CD1c-positive myeloid dendritic cell (primary cell): ENCODE data around the gene RALB.
"Not testable (repeated sequence)": the region's sequence is repeated elsewhere in the genome, so short reads cannot be mapped to it uniquely, and the experiment has no call there.

Experiments
- DNase-seq: peaks from one replicate; pipeline ENCODE4 v3.0.0-alpha.2; 2016; ENCODE audit errors: extremely low spot score

RALB gene

DNA sequence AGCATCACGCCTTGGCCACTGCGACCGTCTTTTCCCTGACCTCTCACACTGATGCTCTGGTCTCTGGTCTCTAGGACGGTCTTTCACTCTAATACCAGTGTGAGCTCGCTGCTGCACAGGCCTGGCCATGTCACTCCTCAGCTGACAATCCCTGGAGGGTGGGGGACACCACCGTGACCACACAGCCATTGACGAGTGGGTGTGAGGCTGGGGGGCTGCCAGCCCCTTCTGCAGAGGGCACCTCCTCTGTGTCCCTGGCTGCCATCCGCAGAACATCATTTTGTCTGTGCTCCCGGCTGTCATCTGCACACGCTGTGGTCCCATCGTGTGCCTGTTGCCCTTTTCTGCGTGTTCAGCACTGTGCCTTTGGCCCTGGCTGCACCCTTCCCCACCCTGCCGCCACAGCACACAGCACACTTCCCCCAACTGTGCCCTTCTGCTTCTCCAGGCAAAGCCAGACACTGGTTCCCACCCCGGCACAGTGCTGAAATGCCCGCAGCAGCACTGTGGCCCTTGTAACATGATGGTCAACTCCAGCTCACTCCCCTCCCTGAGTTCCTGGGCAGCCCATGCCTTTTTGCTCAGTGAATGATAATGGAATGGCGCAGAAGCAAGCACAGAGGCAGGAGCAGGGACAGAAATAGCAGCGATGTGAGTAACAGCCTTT, 62.8 kb downstream of the RALB start:
- DNase-seq = no peak

DNA sequence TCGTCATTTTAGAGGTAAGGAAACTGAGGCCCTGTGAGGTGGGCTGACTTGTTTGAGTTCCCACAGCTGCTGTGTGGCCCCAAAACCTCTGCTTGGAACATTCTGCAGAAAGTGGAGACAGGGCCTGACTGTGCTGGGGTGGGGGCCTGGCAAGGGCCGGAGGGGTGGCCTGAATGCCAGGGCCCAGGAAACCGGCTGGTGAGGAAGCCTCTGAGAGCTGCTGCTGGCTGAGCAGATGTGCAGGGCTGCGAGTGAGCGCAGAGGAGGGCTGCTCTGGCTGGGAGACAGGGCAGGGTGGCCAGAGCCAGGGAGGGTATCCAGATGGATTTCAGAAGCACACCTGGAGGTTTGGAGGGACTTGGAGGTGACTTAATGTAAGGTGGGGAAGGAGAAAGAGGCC, 63.4 kb downstream of the RALB start:
- no peak for DNase-seq

DNA sequence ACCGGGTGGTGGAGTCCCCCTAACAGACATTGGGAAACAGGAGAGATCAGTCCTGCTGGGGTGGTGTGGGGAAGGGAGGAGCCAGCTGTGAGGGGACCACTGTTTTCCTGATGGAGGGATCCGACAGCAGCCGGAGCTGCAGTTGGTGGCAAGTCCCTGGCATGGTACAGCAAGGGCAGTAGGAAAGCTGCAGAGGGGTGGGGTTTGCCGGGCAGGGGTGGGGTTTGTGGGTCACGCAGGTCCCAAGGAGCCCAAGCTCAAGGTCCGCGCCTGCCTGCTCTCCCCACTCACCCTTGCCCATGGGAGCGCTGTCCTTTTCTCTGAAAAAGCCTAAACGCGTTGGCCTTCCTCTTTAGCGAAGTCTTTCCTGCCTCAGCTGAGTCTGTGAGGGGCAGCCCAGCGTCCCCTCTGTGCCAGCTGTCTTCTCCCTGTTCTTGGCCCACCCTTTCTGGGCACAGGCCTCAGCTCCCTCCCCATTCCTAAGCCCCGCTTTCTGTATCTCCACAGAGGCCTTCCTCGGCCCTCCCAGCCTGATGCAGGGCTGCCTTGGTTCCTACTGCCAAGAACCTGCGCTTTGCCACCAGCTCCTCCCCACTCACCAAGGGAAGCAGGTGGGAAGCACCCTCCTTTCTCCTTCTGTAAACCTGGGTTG, 64.0 kb downstream of the RALB start:
- DNase-seq = no peak

DNA sequence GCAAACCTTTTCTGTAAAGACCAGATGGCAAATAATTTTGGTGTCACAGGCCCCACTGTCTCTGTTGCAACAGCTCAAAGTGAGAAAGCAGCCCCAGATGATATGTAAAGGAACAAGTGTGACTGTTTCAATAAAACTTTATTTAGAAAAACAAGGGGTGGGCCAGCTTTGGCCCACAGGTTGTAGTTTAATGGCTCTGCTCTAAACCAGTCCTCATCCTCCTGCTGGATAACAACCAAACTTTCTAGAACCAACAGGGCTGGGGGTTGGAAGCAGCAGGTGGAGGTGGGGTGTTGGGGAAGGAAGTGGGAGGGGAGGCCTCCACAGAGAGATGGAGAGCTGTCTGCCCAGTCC, 64.5 kb downstream of the RALB start:
- no peak for DNase-seq

DNA sequence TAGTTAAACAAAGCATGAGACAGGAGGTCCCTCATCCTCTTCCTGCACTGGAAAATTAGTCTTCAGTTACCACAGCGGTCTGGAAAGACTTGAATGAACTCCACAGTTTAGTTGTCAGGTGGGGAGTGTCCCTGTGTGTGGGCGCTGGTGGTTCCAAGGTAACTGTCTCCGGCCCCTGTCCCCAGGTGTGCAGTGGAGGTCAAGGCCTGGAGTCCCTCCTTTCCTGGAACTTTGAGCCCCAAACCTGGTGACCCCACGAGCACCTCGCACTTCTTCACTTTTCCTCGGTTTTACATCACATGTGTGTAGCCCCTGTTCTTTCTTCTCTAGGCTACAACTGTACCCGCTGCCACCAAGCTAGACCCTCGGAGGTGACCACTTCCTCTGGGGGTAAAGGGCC, 65.3 kb downstream of the RALB start:
- no peak for DNase-seq

DNA sequence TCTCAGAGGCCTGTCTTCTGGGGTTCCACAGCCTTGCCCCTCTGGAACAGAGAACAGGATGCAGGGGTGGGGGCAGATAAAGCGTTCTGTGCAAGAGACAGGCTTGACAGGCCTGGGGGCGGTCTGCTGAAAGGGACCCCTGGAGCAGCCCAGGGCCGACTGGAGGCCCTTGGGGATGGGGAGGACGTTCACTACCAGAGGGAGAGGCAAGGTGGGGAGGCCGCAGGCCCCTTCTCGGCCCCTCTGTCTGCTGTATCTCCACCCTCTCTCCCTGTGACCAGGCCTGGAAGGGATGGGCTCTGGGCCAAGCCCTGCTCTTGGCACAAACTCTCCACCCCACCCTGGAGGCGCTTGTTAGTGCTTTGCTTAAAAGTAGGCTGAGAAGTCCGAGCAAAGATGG, 66.0 kb downstream of the RALB start:
- no peak for DNase-seq

DNA sequence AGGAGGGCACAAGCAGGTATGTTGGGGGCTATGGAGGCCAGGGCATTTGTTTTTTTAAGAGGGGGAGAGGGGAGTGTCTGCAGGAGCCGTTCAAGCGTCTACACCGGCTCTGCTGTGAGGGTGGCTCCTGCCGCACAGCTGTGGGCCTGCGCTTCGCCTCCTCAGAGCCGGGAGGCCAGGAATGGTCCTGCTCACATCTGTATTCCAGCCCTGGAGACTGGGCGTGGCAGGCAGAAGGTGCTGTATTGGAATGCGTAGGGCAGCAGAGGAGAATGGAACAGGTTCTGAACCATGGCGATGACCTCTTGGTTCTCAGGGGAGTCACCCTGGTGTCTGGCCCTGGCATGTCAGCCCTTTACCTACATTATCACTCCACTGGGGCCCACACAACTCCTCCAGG, 66.5 kb downstream of the RALB start:
- no peak for DNase-seq

DNA sequence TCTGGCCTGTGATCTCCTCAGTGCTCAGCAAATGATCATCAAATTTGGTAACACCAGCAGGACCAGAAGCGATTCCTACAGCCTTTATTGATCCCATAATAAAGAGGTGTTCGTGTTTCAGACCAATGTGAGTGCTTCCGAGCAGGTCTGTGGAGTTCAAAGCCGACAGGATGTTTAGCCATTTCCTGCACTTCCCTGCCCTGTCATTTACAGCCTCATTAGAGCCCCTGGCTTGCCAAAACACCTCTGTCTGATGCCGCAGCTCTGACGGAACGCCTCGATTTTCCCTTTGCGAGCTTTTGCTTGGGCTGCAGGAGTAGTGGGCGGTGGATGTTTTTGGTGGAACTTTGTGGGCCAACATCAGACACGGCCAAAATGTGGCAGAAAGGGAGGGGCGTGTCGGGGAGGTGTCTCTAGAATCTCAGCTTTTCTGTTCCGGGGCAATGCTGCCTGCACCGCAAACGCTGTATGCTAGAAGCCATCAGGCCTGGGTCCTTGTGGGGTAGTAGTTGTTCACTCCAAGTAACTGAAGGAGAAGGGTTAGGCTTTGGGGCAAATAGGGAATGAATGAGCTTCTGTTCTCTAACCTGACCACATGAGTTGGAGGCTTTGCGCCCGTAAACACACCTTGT, 67.2 kb downstream of the RALB start:
- no peak for DNase-seq

DNA sequence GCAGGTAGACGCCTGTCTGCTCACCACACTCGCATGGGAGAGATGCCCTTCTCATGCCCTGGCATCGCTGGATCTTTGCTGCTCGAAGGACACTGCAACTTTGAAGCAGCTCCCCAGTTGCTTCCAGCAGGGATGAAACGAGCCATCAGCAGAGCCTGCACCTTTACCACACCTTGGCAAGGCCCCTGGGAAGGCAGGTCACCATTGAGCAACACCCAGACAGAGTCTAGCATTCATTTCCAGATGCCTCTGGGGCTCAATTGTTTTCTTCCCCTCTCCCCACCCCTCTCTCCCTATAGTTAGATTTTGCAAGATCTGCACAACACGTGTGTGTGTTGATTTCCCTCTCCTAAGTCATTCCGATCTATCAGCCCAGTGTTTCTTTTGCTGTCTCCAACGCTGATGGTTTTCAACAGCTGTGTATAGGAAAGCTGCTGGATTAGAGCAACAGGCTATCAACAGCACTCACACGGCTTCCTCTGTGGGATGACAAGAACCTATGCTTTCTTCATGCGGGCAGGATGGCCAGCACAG, 67.7 kb downstream of the RALB start:
- DNase-seq = no peak

DNA sequence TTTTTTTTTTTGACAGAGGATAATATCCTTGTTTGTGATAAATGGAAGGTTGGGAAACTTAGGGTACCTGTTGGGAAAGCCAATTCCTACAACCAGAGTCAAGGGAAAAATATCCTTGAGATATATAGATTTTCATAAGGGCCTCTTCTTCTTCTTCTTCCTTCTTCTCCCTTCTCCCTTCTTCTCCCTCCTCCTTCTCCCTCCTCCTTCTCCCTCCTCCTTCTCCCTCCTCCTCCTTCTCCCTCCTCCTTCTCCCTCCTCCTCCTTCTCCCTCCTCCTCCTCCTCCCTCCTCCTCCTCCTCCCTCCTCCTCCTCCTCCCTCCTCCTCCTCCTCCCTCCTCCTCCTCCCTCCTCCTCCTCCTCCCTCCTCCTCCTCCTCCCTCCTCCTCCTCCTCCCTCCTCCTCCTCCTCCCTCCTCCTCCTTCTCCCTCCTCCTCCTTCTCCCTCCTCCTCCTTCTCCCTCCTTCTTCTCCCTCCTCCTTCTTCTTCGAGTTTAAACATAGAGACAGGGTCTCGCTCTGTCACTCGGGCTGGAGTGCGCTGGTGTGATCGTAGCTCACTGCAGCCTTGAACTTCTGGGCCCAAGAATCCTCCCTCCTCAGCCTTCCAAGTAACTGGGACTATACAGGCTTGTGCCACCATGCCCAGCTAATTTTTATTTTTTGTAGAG, 68.4 kb downstream of the RALB start:
- not testable (repeated sequence) for DNase-seq

DNA sequence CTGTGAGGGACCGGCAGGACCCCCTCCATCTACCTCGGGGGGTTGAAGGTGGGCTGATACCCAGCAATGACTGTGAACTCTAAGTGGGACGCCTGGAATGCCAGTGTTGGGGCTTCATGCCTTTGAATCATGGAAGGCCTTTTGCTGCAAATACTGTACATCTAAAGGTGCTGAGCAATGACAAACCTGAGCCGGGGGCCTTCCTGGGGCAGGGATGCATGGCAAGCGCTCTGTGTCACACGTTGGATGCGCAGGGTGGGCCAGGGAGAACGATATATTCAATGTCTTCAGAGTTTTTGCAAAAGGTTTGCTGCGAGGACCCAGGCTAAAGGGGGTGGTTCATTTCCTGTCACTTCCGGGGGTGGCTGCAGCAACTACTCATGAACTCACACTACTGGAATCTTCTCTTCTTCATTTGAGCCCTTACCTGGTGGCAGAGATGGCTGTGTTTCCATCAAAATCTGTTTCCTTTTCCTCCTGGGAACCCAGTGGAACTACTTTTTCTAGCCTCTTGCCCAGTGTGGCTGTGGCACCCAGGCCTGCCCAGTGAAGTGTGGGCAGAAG, 69.2 kb downstream of the RALB start:
- no peak for DNase-seq

DNA sequence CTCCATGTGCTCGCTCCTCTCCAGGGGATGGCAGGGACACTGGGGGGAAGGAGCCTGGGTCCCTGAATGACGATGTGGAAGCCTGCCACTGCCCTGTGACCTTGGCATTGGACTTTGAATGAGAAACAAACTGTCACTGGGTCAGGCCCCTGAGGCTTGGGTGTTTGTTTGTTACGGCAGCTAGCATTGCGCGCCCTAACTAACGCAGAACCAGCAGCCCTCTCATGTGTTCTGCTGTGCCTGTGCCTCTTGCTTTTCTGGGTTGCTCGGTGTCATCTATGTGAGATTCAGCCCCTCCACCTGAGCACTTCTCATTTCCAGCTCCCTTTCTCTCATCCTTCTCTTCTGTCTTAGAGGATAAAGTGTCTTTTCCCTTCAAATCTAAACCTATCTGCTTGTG, 69.7 kb downstream of the RALB start:
- no peak for DNase-seq

DNA sequence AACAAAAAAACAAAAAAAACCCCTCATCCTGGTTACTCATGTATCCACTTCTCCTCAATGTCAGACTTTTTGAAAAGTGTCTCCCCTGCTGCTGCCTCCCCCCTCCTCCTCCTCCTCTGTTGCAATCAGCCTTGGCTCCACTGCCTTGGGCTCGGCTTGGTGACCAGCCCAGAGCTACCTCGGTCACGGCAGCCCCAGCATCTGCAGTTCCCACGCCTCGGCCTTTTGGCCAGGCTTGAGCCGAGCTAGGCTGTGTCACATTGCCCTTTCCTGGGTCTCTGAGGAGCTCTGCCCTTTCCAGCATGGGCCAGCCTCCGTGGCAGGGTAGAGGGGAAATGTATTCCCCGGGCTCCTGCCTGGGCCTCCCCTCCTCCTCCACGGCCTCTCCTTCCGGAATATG, 70.6 kb downstream of the RALB start:
- DNase-seq = no peak

DNA sequence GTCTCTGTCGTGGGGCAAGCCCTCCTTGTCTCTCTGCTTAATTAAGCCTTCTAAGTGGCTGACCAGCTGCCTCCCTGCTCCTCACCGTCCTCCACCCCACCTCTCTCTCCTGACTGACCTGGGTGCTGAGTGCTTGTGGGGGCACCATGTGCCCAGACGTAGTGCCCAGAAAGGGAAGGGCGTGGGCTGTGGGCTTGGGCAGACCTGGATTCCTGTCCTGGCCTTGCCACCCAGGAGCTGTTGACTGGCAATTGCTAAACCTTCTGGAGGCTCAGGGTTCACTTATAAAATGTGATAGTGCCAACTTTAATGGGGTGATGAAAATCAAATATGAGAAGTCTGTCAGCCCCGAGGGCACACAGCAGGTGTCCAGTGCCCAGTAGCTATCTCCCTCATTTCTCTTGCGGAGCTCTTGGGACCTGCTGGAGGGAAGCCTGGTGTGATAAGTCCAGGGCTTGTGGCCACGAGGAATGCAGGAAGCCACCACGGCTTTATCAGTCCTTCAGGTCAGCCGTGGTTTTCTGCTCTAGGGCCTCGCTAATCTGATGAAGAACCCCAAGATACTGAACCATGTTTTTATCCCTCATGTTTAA, 71.3 kb downstream of the RALB start:
- DNase-seq = no peak

DNA sequence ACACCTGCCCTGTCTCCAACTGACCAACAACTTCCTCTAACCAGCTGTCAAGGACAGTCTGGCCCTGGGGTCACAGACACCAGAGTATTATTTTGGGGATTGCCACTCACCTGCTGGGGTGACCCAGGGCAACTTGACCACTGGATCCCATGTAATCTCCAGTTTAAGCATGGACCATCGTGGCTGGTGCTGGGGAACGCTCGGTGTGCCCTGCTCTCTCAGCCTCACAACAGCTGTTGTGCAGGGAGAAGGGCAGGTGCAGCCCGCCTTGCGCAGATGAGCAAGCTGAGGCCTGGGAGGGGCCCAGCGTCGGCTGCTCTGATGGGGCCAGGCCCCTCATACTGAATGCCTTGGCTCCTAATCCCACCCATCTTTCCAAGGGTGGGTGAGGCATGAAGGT, 72.3 kb downstream of the RALB start:
- no peak for DNase-seq

DNA sequence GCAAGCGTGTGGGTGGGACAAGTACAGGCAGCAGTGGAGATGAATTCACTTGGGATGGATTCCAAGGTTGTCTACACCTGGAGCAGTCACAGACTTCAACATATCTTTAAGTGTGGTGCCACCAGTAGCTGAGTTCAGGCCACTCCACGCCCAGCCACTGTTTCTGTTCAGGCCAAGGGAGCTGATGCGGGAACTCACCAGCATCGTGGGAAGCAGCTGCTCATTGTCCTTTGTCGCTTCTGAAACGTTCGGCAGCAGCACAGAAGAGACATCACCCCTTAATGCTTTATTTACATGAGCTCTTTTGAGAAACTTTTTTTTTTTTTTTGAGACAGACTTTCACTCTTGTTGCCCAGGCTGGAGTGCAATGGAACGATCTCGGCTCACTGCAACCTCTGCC, 73.4 kb downstream of the RALB start:
- no peak for DNase-seq

DNA sequence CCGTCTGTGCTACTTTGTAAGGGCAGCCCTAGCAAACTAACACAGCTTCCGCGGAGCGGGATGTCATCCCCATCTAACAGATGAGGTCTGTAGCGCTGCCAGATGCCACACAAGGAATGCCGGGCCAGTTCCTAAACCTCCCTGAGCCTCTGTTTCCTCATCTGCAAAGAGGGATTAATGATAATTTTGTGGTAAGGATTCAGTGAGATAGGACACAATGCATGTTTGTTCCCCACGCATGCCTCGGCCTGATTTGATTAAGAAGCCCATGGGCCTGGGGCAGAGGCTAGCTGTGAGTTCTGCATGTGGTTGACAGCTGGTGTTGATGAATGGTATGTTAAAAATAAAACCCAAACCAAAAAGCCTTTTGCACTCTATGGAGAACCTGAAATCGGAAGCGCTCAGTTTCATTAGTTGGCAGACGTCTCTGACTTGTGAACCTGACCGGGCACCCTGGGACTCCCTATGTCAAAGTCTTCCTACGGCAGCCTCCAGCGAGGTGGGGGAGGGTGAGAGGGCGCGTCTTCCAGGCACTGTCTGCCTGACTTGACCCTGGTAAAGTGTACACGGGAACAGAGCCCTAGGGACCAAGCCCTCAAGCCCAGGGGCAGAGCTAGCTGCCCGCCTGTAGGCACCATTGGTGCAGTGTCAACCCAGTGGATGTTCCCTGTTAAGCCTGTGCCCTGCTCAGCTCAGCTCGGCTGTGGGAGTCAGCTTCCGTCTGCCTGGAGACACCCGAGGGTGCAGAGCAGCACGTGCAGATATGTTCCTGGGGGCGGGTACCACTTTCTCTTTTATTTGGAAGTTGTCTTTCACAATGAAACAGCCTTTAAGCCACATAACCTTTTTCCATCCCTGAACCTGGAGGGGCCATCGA, 78.5 kb downstream of the RALB start:
- DNase-seq = no peak

DNA sequence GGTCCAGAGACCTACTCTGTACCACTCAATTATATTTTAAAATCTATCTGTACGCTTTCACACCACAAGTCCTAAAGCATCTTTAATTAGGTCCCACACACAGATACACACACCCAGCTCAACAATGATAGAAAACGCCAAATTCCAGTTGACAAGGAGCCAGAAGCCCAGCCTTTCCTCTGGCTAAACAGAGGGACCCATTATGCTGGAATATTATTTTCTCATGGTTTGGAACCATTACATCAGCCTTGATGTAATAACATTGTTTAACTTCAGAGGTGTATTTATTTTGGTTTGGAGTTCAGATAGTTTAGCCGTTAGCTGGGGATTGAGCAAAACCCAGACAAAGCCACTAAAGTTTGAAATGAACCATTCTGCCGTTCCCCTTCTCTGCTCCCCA, 79.3 kb downstream of the RALB start:
- no peak for DNase-seq

DNA sequence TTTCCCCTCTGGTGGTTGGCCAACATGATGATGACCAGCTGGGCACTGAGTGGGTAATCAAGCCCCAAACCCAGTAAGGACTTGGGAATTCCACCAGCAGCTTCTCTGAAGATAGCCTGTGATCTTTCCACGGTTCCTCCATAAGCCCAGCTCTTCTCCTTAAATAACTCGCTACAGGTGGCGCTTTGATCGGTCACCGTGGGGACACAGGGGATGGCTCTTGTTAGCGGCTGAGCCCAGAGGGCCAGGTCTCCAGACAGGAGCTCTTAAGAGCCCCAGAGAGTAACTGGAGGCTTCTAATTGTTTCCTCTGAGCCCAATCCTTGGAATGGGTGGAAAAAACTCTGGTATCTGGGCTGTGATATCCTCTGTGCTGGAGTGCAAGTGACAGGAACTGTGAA, 79.7 kb downstream of the RALB start:
- DNase-seq = no peak

DNA sequence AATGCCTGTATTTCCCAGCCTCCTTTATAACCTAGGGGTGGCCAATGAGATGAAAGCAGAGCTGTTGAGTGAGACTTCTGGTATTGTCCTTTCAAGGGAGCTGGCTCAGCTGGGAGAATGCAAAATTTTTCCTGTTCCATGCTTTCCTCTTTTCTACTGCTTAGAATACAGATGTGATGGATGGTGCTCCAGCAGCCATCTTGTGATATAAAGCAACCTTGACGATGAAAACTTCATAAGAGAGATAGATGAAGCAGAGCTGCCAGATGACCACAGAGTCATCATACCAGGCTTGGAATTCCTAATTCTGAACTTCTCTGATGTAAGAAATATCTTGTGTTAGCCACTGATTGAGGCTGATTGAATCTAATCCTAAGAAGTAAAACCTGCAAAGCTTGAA, 81.4 kb downstream of the RALB start:
- no peak for DNase-seq

DNA sequence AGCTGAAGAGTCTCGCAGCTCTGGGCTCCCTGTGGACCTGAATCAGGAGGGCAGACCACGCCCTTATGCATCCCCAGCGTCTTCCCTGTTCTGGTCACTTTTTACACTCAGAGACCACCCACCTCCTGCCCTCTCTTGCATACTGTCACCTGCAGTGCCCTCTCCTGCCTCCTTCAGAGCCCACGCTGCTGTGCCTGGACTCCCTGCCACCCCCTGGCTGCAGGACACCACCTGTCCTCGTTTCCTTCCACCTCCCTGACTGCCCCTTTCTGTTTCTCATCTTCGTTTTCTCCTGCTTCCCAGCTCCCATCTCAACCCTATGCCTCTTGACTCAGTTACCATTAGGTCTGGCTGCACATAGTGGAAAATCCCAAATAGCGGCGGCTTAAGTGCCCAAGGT, 84.1 kb downstream of the RALB start:
- no peak for DNase-seq
